Vagina (tissue), 2 donors: ENCODE measurements around the gene SMIM31. TPM values are rescaled to one million over a fixed set of nuclear protein-coding genes. Genes with fewer than 3 reads are reported as not detected.

Experiments
- DNase-seq, 2 donors: peaks; one replicate each; pipeline ENCODE4 v3.0.0-alpha.2; 2017; ENCODE audit errors: extremely low spot score in 2 of 2
- H3K27ac ChIP-seq: fragments of 200-600 bp; sonication (generic); one replicate; pipeline ENCODE4 v1.5.1; 2019
- H3K27me3 ChIP-seq: fragments of 200-600 bp; sonication (generic); one replicate; pipeline ENCODE4 v1.5.1; 2019
- H3K36me3 ChIP-seq, 2 donors: fragments of 200-600 bp; sonication (generic); one replicate each; pipeline ENCODE4 v1.5.1; 2017 to 2019
- H3K4me1 ChIP-seq: fragments of 200-600 bp; sonication (generic); one replicate; pipeline ENCODE4 v1.5.1; 2019
- H3K4me3 ChIP-seq, 2 donors: fragments of 200-600 bp; sonication (generic); 1 replicate in 1 of 2; 2 replicates in 1 of 2; pipeline ENCODE4 v1.5.1; 2016 to 2019
- H3K9me3 ChIP-seq: fragments of 200-600 bp; sonication (generic); one replicate; pipeline ENCODE4 v1.5.1; 2019
- POLR2A ChIP-seq, 2 donors: fragments of 450-650 bp; IDR thresholded peaks; one replicate each; pipeline ENCODE4 v1.6.1; 2017; ENCODE audit warnings: antibody characterized with exemption in 2 of 2, mild to moderate bottlenecking in 2 of 2, moderate library complexity in 2 of 2
- POLR2AphosphoS5 ChIP-seq, 2 donors: sonication (generic); formaldehyde crosslinking; IDR thresholded peaks; one replicate each; pipeline ENCODE4 v1.9.0; 2017; ENCODE audit warnings: antibody characterized with exemption in 2 of 2, mild to moderate bottlenecking in 2 of 2, low read depth in 1 of 2; ENCODE audit not compliant: insufficient read depth in 1 of 2
- intact Hi-C: fragments of 100-400 bp; cut with DNase I; formaldehyde crosslinking; loops from one replicate; pipeline ENCODE4 v1.15.1; 2023
- total RNA-seq: library from RNA; depleted of rRNA; stranded (reverse); fragments of >200 nt; gene quantifications from one replicate; pipeline ENCODE4 v1.2.3, GENCODE V29; 2016
- TF ChIP-seq, protein P1 (sequence below), 3 experiments: fragments of 450-650 bp in 2 of 3; fragments of 200-600 bp in 1 of 3; sonication (generic) in 1 of 3; IDR thresholded peaks; one replicate each; pipeline ENCODE4 v1.5.1; 2017 to 2019; ENCODE audit warnings: antibody characterized with exemption in 3 of 3, mild to moderate bottlenecking in 2 of 3, moderate library complexity in 2 of 3

SMIM31 gene
- total RNA-seq, result not detected

DNA sequence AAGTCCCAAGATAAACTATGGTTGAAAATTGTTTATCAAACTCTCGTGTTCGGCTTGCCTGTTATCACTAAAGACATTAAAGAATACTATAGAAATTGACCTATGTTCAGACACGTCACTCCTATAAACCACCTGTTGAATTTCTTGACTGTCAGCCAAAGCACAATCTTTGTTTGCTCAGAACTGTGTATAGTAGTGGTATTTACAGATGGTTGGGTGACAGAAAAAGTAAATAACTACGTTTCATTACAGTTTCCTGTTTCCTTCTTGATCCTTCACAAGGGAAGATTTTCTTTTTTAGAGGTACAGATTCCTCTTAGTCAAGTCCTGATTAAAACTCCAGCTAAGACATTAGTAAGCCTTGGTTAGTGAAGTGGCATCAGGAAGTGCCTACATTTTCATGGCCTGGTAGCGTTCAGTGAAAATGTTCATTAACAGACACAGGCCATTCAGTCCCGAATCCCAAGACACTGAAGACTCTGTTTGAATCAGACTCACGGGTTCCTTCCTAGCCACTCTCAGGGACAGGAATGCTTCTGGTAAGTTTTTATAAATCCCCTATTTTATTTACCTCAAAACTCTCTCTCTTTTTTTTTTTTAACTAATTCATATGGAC, at the start of gene SMIM31:
Gene SMIM31, plus strand, starts transcription at position 259 of the 616 bp plus-strand sequence. CDS start 16,313 bp downstream, outside the sequence.
- H3K36me3 ChIP-seq, result no peaks in the 10 kb centered on the region
- intact Hi-C loops, result no loop called here
- H3K27me3 ChIP-seq, result no peaks in the 10 kb centered on the region
- no peaks in the 10 kb centered on the region for H3K4me1 ChIP-seq
- H3K27ac ChIP-seq, result no peak within 1 kb of the TSS
- TF ChIP-seq POLR2AphosphoS5 (IDR thresholded peaks at IDR 0.05; ENCODE audit: insufficient read depth in 1 of 2, low read depth in 1 of 2), result no peak
- TF ChIP-seq POLR2A (IDR thresholded peaks at IDR 0.05), result no peak
- TF ChIP-seq, protein P1, sequence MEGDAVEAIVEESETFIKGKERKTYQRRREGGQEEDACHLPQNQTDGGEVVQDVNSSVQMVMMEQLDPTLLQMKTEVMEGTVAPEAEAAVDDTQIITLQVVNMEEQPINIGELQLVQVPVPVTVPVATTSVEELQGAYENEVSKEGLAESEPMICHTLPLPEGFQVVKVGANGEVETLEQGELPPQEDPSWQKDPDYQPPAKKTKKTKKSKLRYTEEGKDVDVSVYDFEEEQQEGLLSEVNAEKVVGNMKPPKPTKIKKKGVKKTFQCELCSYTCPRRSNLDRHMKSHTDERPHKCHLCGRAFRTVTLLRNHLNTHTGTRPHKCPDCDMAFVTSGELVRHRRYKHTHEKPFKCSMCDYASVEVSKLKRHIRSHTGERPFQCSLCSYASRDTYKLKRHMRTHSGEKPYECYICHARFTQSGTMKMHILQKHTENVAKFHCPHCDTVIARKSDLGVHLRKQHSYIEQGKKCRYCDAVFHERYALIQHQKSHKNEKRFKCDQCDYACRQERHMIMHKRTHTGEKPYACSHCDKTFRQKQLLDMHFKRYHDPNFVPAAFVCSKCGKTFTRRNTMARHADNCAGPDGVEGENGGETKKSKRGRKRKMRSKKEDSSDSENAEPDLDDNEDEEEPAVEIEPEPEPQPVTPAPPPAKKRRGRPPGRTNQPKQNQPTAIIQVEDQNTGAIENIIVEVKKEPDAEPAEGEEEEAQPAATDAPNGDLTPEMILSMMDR (IDR thresholded peaks at IDR 0.05), result no peak
- no peak for DNase-seq
- H3K4me3 ChIP-seq, result no peak within 1 kb of the TSS
- no peaks in the 10 kb centered on the region for H3K9me3 ChIP-seq

DNA sequence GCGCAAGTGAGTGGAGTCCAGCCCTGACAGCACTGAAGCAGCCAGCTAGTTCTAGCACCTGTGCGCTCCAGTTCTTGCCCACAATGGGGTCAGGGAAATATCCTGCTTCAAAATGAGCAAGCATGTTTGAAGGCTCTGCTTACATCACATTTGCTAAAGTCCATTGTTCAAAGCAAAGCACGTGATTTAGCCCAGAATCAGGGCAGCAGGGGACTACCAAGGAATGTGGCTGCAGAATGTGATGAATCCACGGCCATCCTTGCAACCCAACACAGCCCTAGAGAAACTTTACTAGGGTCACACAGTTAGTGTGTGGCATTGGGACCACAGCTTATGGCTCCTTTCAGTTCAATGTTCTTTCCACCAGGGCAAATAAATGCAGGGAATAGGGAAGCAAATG, 47.3 kb upstream of the SMIM31 start:
- Histone ChIP-seq H3K27me3 (no peaks in the 10 kb centered on the region), H3K27ac (no peak overlapping the region), H3K4me1 (no peaks in the 10 kb centered on the region), H3K9me3 (no peaks in the 10 kb centered on the region), H3K36me3 (no peaks in the 10 kb centered on the region), H3K4me3 (no peak overlapping the region)
- TF ChIP-seq, protein P1 (IDR thresholded peaks at IDR 0.05), result no peak
- TF ChIP-seq POLR2A (IDR thresholded peaks at IDR 0.05) (no peak), POLR2AphosphoS5 (IDR thresholded peaks at IDR 0.05; ENCODE audit: insufficient read depth in 1 of 2, low read depth in 1 of 2) (no peak)
- DNase-seq, result no peak
- intact Hi-C loops, result no loop called here

DNA sequence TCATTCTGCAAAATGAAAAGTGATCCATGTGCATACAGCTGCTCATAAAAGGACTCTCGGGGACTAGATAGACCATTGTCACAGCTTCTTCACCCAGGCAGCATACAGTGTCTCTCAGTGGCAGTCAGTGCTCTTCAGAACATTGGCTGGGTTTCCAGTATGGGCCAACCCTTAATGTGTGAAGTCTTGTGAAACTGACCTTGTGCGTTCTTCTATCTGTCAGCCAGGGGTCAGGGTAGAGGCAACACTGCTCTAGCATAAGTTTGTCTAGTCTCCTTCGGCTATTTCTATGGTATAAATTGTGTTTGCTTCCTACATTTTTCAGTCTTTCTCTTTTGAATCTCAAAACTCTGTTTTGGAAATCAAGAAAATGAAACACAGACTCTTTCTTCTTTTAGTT, 37.0 kb upstream of the SMIM31 start:
- intact Hi-C loops, result no loop called here
- H3K9me3 ChIP-seq, result no peaks in the 10 kb centered on the region
- no peak for TF ChIP-seq POLR2A (IDR thresholded peaks at IDR 0.05)
- TF ChIP-seq, protein P1 (IDR thresholded peaks at IDR 0.05), result no peak
- TF ChIP-seq POLR2AphosphoS5 (IDR thresholded peaks at IDR 0.05; ENCODE audit: insufficient read depth in 1 of 2, low read depth in 1 of 2), result no peak

DNA sequence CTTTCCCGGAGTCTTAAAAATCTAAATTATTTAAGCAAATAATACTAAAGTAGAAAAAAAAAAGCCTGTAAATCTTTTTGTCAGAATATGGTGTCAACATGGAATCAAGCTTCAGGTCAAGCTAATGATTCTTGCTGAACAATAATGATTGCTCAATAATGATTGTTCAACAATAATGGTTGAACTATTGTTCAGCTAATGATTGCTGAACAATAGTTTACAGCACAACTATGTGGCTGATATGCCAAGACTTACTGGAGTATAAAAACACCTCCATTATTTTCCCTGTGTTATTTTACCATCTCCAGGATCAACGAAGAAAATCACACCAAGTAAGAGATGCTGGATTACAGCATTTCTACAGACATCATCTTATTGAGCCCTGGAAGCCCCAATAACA, 35.1 kb upstream of the SMIM31 start:
- intact Hi-C loops, result no loop called here
- no peaks in the 10 kb centered on the region for H3K9me3 ChIP-seq
- H3K27me3 ChIP-seq, result no peaks in the 10 kb centered on the region
- TF ChIP-seq POLR2AphosphoS5 (IDR thresholded peaks at IDR 0.05; ENCODE audit: insufficient read depth in 1 of 2, low read depth in 1 of 2) (no peak), POLR2A (IDR thresholded peaks at IDR 0.05) (no peak)
- TF ChIP-seq, protein P1 (IDR thresholded peaks at IDR 0.05), result no peak
- no peak overlapping the region for H3K27ac ChIP-seq
- H3K4me1 ChIP-seq, result no peaks in the 10 kb centered on the region
- H3K36me3 ChIP-seq, result no peaks in the 10 kb centered on the region
- DNase-seq, result no peak
- no peak overlapping the region for H3K4me3 ChIP-seq

More for the DNA sequence above, 37.0 kb upstream of the SMIM31 start:
- Histone ChIP-seq H3K36me3 (no peaks in the 10 kb centered on the region), H3K4me3 (no peak overlapping the region), H3K27ac (no peak overlapping the region), H3K27me3 (no peaks in the 10 kb centered on the region), H3K4me1 (no peaks in the 10 kb centered on the region)
- DNase-seq, result no peak

DNA sequence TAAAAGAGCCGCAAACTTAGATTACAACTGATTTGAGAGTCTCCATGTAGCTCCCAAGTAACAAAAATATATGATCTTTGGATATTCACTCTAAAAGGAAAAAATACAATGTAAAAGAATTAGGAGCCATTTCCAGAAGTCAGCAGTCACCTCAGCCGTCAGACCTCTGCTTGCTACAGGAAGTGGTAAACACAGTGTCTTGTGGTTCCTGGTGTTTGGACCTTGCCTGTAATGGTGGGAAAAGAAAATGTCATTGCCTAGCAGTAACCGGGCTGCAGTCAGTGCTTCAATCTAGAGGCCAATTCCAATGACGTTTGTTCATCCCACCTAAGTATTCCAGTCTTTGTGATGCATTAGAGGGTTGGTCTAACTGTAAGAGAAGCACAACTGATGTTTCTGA, 28.9 kb upstream of the SMIM31 start:
- intact Hi-C loops, result no loop called here

More for the DNA sequence above, 28.9 kb upstream of the SMIM31 start:
- Histone ChIP-seq H3K4me1 (no peaks in the 10 kb centered on the region), H3K36me3 (no peaks in the 10 kb centered on the region), H3K27me3 (no peaks in the 10 kb centered on the region), H3K27ac (no peak overlapping the region), H3K9me3 (no peaks in the 10 kb centered on the region), H3K4me3 (no peak overlapping the region)
- no peak for DNase-seq
- TF ChIP-seq POLR2A (IDR thresholded peaks at IDR 0.05), result no peak
- TF ChIP-seq, protein P1 (IDR thresholded peaks at IDR 0.05), result no peak
- no peak for TF ChIP-seq POLR2AphosphoS5 (IDR thresholded peaks at IDR 0.05; ENCODE audit: insufficient read depth in 1 of 2, low read depth in 1 of 2)
